Caco-2 (cell line): Measurements from ENCODE around the gene SLC7A9. TPM values are rescaled to one million over a fixed set of nuclear protein-coding genes. Genes with fewer than 3 reads are reported as not detected.

Experiments
- BruUV-seq: library from RNA; stranded (reverse); fragments of 400-500 nt; replicated peaks from 2 replicates; lab custom pipeline; 2021; lab: Mats Ljungman, UMichigan
- CTCF ChIA-PET: fragments of 300-600 bp; sonication (Branson Sonifier 250); formaldehyde crosslinking; loops from one replicate; lab custom pipeline; 2022; ENCODE audit warnings: antibody characterized with exemption; lab: Charles Lee
- POLR2A ChIA-PET: fragments of 300-600 bp; sonication (Branson Sonifier 250); formaldehyde crosslinking; loops from one replicate; lab custom pipeline; 2022; ENCODE audit warnings: antibody characterized with exemption; lab: Charles Lee
- DNase-seq, 2 experiments: peaks; one replicate each; pipeline versions ENCODE4 v3.0.0 to v3.0.0-alpha.2; 2020 to 2022
- H3K27me3 ChIP-seq: replicated peaks from 2 replicates; pipeline ENCODE4 v1.6.0; 2011; ENCODE audit warnings: low read length; ENCODE audit not compliant: control insufficient read depth, insufficient read depth
- H3K36me3 ChIP-seq: 2 replicates; pipeline ENCODE4 v1.5.1; 2011; ENCODE audit warnings: low read length; ENCODE audit not compliant: control insufficient read depth, insufficient read depth
- H3K4me1 ChIP-seq: fragments of 250-450 bp; sonication (Bioruptor Pico); 2 replicates; pipeline ENCODE4 v1.5.1; 2020; ENCODE audit warnings: mild to moderate bottlenecking
- H3K4me3 ChIP-seq: 2 replicates; pipeline ENCODE4 v1.5.1; 2011; ENCODE audit warnings: low read depth, mild to moderate bottlenecking, control low read depth, low read length
- H3K9me3 ChIP-seq: fragments of 250-450 bp; sonication (Bioruptor Pico); 2 replicates; pipeline ENCODE4 v1.5.1; 2020; ENCODE audit warnings: mild to moderate bottlenecking, moderate library complexity
- H3K27ac Mint-ChIP-seq: one replicate; pipeline ENCODE4 v1.8.0; 2022; ENCODE audit warnings: mixed read lengths; ENCODE audit not compliant: unreplicated experiment
- H3K27me3 Mint-ChIP-seq: one replicate; pipeline ENCODE4 v1.8.0; 2022; ENCODE audit warnings: mixed read lengths; ENCODE audit not compliant: insufficient read depth, unreplicated experiment
- H3K36me3 Mint-ChIP-seq: one replicate; pipeline ENCODE4 v1.8.0; 2022; ENCODE audit warnings: mild to moderate bottlenecking, mixed read lengths; ENCODE audit not compliant: insufficient read depth, unreplicated experiment
- H3K4me1 Mint-ChIP-seq: one replicate; pipeline ENCODE4 v1.8.0; 2022; ENCODE audit warnings: low read depth, mixed read lengths; ENCODE audit not compliant: unreplicated experiment
- H3K4me3 Mint-ChIP-seq: one replicate; pipeline ENCODE4 v1.8.0; 2022; ENCODE audit warnings: mild to moderate bottlenecking, moderate library complexity, mixed read lengths; ENCODE audit not compliant: unreplicated experiment
- H3K9me3 Mint-ChIP-seq: one replicate; pipeline ENCODE4 v1.8.0; 2022; ENCODE audit warnings: mixed read lengths; ENCODE audit not compliant: unreplicated experiment
- intact Hi-C: fragments of 100-400 bp; cut with micrococcal nuclease; formaldehyde crosslinking; loops from one replicate; pipeline ENCODE4 v1.10.0; 2022; ENCODE audit not compliant: unreplicated experiment
- total RNA-seq: library from RNA; stranded (reverse); gene quantifications from 2 replicates; pipeline ENCODE4 v1.2.3, GENCODE V29; 2022
- TF ChIP-seq, protein P1 (sequence below), 2 experiments: fragments of 200-600 bp in 1 of 2; IDR thresholded peaks; 1 replicate in 1 of 2; 2 replicates in 1 of 2; pipeline versions ENCODE4 v1.5.1 to v1.8.0; 2011 to 2022; ENCODE audit warnings: antibody characterized with exemption in 1 of 2, control low read depth in 1 of 2, inconsistent platforms in 1 of 2, low read depth in 1 of 2, low read length in 1 of 2, mild to moderate bottlenecking in 1 of 2, moderate library complexity in 1 of 2; ENCODE audit not compliant: insufficient read depth in 1 of 2, severe bottlenecking in 1 of 2, unreplicated experiment in 1 of 2

SLC7A9 gene
- total RNA-seq, 1 experiment from 2014 or later = 3.6 TPM

DNA sequence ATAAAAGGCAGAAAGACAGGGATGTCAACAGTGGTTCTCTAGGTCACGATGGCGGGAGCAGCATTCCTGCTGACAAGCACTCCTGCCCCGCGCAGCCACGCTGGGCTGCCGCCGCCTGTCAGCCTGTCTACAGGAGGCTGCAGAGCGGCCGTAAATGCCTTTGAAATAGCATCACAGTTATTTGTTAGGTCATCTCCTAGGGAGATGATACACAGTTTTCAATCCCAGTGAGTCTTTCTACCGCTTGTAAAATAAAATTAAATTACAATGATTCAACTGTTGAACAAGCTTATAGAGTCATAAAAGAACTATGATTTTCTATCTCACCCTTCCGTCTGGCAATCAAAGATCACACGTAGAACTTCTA lies 7.3 kb upstream of the SLC7A9 start:
- no peaks in the 10 kb centered on the region for H3K9me3 ChIP-seq
- DNase-seq = peak in 1 of 2 experiments; percentile 59
- peak overlapping the region; percentile 57 for H3K27ac Mint-ChIP-seq
- POLR2A ChIA-PET = no interaction called here
- H3K9me3 Mint-ChIP-seq = no peaks in the 10 kb centered on the region
- no peaks in the 10 kb centered on the region for H3K27me3 ChIP-seq
- no peaks in the 10 kb centered on the region for H3K36me3 Mint-ChIP-seq
- BruUV-seq = no TSS peak
- no peak overlapping the region for H3K4me3 Mint-ChIP-seq
- CTCF ChIA-PET = no interaction called here
- H3K4me1 Mint-ChIP-seq = peaks cover 11% of the 10 kb centered on the region
- H3K36me3 ChIP-seq = no peaks in the 10 kb centered on the region
- H3K4me3 ChIP-seq = no peak overlapping the region
- no peaks in the 10 kb centered on the region; the same call in 1 of the 2 replicates for H3K4me1 ChIP-seq
- TF ChIP-seq, protein P1, sequence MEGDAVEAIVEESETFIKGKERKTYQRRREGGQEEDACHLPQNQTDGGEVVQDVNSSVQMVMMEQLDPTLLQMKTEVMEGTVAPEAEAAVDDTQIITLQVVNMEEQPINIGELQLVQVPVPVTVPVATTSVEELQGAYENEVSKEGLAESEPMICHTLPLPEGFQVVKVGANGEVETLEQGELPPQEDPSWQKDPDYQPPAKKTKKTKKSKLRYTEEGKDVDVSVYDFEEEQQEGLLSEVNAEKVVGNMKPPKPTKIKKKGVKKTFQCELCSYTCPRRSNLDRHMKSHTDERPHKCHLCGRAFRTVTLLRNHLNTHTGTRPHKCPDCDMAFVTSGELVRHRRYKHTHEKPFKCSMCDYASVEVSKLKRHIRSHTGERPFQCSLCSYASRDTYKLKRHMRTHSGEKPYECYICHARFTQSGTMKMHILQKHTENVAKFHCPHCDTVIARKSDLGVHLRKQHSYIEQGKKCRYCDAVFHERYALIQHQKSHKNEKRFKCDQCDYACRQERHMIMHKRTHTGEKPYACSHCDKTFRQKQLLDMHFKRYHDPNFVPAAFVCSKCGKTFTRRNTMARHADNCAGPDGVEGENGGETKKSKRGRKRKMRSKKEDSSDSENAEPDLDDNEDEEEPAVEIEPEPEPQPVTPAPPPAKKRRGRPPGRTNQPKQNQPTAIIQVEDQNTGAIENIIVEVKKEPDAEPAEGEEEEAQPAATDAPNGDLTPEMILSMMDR (IDR thresholded peaks at IDR 0.05; ENCODE audit: insufficient read depth in 1 of 2, low read depth in 1 of 2, low read length in 1 of 2, severe bottlenecking in 1 of 2, unreplicated experiment in 1 of 2) = no peak
- intact Hi-C loops = no loop called here
- no peaks in the 10 kb centered on the region for H3K27me3 Mint-ChIP-seq

DNA sequence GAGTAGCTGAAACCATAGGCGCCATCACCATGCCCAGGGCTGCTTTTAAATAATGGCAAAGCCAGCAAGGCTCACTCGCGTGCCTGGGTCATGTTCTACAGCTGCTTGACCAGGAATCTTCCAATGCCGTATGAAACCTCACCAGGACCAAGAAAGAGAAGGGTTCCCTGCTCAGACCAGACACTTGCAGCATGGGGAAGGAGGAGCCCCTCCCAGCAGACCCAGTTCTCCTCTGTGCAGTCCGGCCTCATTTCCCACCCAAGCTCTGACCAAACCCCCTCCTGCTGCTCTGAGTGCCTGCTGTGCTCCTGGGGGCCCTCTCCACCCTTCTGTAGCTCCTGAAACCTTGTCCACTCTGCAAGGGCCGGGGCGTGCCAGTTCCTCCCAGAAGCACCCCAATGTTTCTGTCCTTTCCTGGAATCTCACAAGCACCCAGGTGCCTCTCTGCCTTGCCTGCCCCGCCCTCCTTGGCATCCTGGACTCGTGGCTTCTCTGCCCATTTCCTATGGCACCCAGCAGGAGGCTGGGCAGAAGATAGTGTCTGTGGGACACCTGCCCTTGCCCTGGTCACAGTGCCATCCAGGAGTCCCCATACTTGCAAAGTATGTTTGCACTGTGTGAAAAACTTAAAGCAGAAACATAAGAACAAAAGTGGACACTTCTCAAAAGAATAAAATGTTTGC lies 6.8 kb upstream of the SLC7A9 start:
- ChIA-PET POLR2A (no interaction called here), CTCF (no interaction called here)
- Histone ChIP-seq H3K36me3 (no peaks in the 10 kb centered on the region), H3K4me3 (no peak overlapping the region), H3K9me3 (no peaks in the 10 kb centered on the region), H3K27me3 (no peaks in the 10 kb centered on the region), H3K4me1 (no peaks in the 10 kb centered on the region; the same call in 1 of the 2 replicates)
- Mint-ChIP-seq H3K9me3 (no peaks in the 10 kb centered on the region), H3K27ac (peak overlapping the region; percentile 57), H3K4me1 (peaks cover 11% of the 10 kb centered on the region), H3K27me3 (no peaks in the 10 kb centered on the region), H3K36me3 (no peaks in the 10 kb centered on the region), H3K4me3 (no peak overlapping the region)
- DNase-seq = no peak
- intact Hi-C loops = no loop called here
- no TSS peak for BruUV-seq
- TF ChIP-seq, protein P1 (IDR thresholded peaks at IDR 0.05; ENCODE audit: insufficient read depth in 1 of 2, low read depth in 1 of 2, low read length in 1 of 2, severe bottlenecking in 1 of 2, unreplicated experiment in 1 of 2) = no peak

DNA sequence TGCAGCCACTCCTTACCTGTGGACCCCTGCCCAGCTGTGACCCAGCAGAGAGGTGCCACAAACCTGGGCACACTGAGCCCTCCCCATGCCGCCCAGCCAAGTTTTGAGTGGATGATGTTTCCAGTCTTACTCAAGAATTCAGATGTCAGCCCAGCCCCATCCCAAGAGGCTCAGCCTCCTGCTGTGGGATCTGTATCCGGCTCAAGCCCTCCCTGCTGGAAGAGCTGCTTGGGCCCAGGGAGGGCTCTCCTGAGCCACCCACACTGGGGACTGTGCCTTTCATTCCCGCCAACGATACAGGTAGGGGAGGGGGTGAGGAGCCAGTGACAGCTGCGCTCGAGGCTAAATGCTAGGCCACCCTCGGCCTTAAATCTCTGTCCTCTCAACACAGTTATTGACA lies 5.9 kb upstream of the SLC7A9 start:
- Histone ChIP-seq H3K27me3 (no peaks in the 10 kb centered on the region), H3K36me3 (no peaks in the 10 kb centered on the region), H3K4me1 (peaks cover 7% of the 10 kb centered on the region), H3K9me3 (no peaks in the 10 kb centered on the region), H3K4me3 (no peak overlapping the region)
- intact Hi-C loops = no loop called here
- H3K36me3 Mint-ChIP-seq = no peaks in the 10 kb centered on the region
- no peak overlapping the region for H3K4me3 Mint-ChIP-seq
- TF ChIP-seq, protein P1 (IDR thresholded peaks at IDR 0.05; ENCODE audit: insufficient read depth in 1 of 2, low read depth in 1 of 2, low read length in 1 of 2, severe bottlenecking in 1 of 2, unreplicated experiment in 1 of 2) = no peak
- no peak overlapping the region for H3K27ac Mint-ChIP-seq
- DNase-seq = no peak
- no peaks in the 10 kb centered on the region for H3K27me3 Mint-ChIP-seq
- no TSS peak for BruUV-seq
- no peaks in the 10 kb centered on the region for H3K9me3 Mint-ChIP-seq
- H3K4me1 Mint-ChIP-seq = peaks cover 11% of the 10 kb centered on the region
- ChIA-PET CTCF (no interaction called here), POLR2A (no interaction called here)
